Tibial artery (tissue), 4 donors: ENCODE results near the gene WDR13.

Source experiments
- DNase-seq, 2 donors: peaks; one replicate each; pipeline ENCODE4 v3.0.0-alpha.2; 2019
- H3K27ac ChIP-seq, 2 donors: fragments of 200-600 bp; sonication (generic) in 1 of 2; 1 replicate in 1 of 2; 2 replicates in 1 of 2; pipeline ENCODE4 v1.5.1; 2018 to 2019; ENCODE audit warnings: mild to moderate bottlenecking in 1 of 2
- H3K27me3 ChIP-seq, 2 donors: fragments of 200-600 bp; sonication (generic) in 1 of 2; one replicate each; pipeline versions ENCODE4 v1.5.1 to v1.6.0; 2016 to 2019
- H3K36me3 ChIP-seq, 3 donors: fragments of 200-600 bp; sonication (generic) in 2 of 3; one replicate each; pipeline ENCODE4 v1.5.1; 2016 to 2019; ENCODE audit warnings: mild to moderate bottlenecking in 2 of 3
- H3K4me1 ChIP-seq, 4 donors: fragments of 200-600 bp; sonication (generic) in 2 of 4; 1 replicate in 3 of 4; 2 replicates in 1 of 4; pipeline ENCODE4 v1.5.1; 2016 to 2019
- H3K4me3 ChIP-seq, 2 donors: fragments of 200-600 bp; sonication (generic) in 1 of 2; 1 replicate in 1 of 2; 2 replicates in 1 of 2; pipeline ENCODE4 v1.5.1; 2018 to 2019; ENCODE audit warnings: mild to moderate bottlenecking in 2 of 2
- H3K9me3 ChIP-seq, 3 donors: fragments of 200-600 bp; sonication (generic) in 1 of 3; one replicate each; pipeline ENCODE4 v1.5.1; 2016 to 2019
- CTCF ChIP-seq, 2 experiments: fragments of 200-600 bp in 1 of 2; fragments of 450-650 bp in 1 of 2; IDR thresholded peaks; one replicate each; pipeline ENCODE4 v1.5.1; 2017 to 2019; ENCODE audit warnings: antibody characterized with exemption in 2 of 2, mild to moderate bottlenecking in 1 of 2, moderate library complexity in 1 of 2
- intact Hi-C: fragments of 100-400 bp; cut with DNase I; formaldehyde crosslinking; loops from one replicate; pipeline ENCODE4 v1.15.0; 2023; ENCODE audit warnings: low total_unique reads

The WDR13 gene

GRCh38 chrX:48560681-48561080 is 36.6 kb upstream of the WDR13 start:
- no peak for DNase-seq
- no peaks in the 10 kb centered on the region for H3K4me1 ChIP-seq
- intact Hi-C loops, result no loop called here
- H3K27me3 ChIP-seq, result no peaks in the 10 kb centered on the region
- no peak for TF ChIP-seq CTCF (IDR thresholded peaks at IDR 0.05)
- peaks cover 0 to 68% (median 20%) of the 10 kb centered on the region in 3 donors for H3K36me3 ChIP-seq
- no peak overlapping the region for H3K4me3 ChIP-seq
- no peak overlapping the region for H3K27ac ChIP-seq
- H3K9me3 ChIP-seq, result no peaks in the 10 kb centered on the region

DNA sequence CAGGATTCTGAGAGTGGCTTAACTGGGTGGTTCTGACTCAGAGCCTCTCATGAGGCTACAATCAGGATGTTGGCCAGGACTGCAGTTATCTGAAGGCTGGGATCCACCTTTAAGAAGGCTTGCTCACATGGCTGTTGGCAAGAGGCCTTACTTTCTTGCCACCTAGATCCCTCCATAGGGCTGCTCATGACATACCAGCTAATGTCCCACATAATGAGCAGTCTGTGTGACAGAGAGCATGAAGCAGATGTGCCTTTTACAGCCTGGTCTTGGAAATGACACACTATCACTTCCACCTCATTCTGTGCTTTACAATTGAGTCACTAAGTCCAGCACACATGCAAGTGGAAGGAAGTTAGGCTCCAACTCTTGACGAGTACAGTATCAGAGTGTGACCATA is 27.3 kb upstream of the WDR13 start:
- DNase-seq, result no peak
- Histone ChIP-seq H3K4me1 (peaks cover 0 to under 1% (median 0%) of the 10 kb centered on the region in 4 donors), H3K4me3 (no peak overlapping the region), H3K27ac (no peak overlapping the region), H3K9me3 (no peaks in the 10 kb centered on the region), H3K36me3 (no peaks in the 10 kb centered on the region), H3K27me3 (no peaks in the 10 kb centered on the region)
- no peak for TF ChIP-seq CTCF (IDR thresholded peaks at IDR 0.05)
- intact Hi-C loops, result no loop called here

- Histone ChIP-seq H3K9me3 (no peaks in the 10 kb centered on the region), H3K27ac (peak overlapping the region; percentile 97 to 99), H3K4me1 (peaks cover 0 to 22% (median 14%) of the 10 kb centered on the region in 4 donors), H3K27me3 (no peaks in the 10 kb centered on the region), H3K36me3 (peaks cover 29 to 34% (median 31%) of the 10 kb centered on the region in 3 donors), H3K4me3 (peak overlapping the region; percentile 80 to 88)
- TF ChIP-seq CTCF (IDR thresholded peaks at IDR 0.05), result no peak
- intact Hi-C loops, result no loop called here
- peak; percentile 36 to 69 for DNase-seq
These were observed 23.5 kb upstream of the WDR13 start for GRCh38 chrX:48573690-48574269.

DNA sequence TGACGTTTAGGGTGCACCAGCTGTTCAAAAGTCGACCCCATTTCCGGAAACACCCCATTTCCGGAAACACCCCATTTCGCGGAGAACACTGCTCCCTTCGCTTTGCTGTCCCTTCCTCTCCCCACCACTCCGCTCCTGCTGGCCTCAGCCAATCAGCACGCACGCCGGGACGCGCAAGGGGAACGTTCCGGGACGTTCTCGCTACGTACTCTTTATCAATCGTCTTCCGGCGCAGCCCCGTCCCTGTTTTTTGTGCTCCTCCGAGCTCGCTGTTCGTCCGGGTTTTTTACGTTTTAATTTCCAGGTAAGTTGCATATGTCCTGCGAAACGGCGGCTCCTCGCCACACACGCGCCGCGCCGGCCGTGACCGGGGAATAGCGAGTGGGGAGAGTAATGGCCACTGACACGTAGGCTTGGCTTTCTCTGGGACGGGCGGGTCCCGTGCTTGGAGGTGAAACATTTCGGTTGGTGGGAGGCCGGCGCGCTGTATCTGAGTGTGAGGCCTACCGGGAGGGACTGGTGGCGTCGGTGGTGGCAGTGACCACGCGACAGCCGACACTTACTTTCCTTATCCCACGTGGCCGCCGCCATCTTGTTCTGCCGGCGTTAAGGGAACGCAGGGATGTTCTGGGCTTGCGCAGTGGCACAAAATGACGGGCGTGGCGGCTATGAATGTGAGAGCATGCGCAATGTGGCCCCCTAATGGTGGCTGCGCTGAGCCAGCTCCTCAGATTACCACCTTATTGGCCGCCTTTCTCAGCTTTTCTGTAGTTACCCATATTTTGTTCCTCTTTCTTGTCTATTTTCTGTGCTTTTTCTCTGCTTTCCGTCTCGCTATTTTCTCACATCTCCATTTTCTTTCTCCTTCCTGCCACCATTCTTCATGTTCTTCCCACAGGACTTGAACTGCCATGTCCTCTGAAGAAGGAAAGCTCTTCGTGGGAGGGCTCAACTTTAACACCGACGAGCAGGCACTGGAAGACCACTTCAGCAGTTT is 22.7 kb upstream of the WDR13 start, which contains the start of gene RBM3:
Gene RBM3 (plus strand): TSS at position 215 of the 997 bp plus-strand sequence. CDS start 697 bp downstream, at position 912.
- intact Hi-C loops, result no loop called here
- no peaks in the 10 kb centered on the region for H3K27me3 ChIP-seq
- H3K4me1 ChIP-seq, result peaks cover 0 to 22% (median 14%) of the 10 kb centered on the region in 4 donors
- TF ChIP-seq CTCF (IDR thresholded peaks at IDR 0.05), result peak; percentile 22 to 37
- peak; percentile 92 to 96 for DNase-seq
- no peaks in the 10 kb centered on the region for H3K9me3 ChIP-seq
- H3K36me3 ChIP-seq, result peaks cover 29 to 41% (median 39%) of the 10 kb centered on the region in 3 donors
- H3K27ac ChIP-seq, result peak within 1 kb of the TSS; percentile 97 to 99
- H3K4me3 ChIP-seq, result peak within 1 kb of the TSS; percentile 80 to 88

DNA sequence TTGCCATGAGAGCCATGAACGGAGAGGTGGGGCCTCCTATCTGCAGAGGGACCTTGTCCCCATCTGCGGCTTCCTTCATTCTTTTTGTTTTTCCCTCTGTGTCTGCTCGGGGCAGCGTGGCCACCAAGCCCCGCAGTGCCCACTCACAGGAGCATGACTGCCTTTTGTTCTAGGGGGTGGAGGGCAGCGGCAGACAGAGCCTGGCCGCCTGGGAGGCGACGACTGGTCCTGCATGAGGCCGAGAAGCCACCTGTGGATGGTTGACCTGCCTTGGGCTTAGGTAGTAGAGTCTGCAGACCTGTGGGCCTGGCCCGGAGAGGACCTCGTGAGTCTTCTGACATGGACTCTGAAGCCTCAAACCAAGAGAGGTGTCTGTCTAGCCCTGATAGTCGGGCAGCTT is 21.6 kb upstream of the WDR13 start:
- H3K27me3 ChIP-seq, result no peaks in the 10 kb centered on the region
- peak overlapping the region; percentile 97 to 99 for H3K27ac ChIP-seq
- no peak for TF ChIP-seq CTCF (IDR thresholded peaks at IDR 0.05)
- peak overlapping the region; percentile 80 to 88 for H3K4me3 ChIP-seq
- peaks cover 0 to 22% (median 14%) of the 10 kb centered on the region in 4 donors for H3K4me1 ChIP-seq
- intact Hi-C loops, result no loop called here
- DNase-seq, result no peak
- no peaks in the 10 kb centered on the region for H3K9me3 ChIP-seq
- peaks cover 29 to 41% (median 39%) of the 10 kb centered on the region in 3 donors for H3K36me3 ChIP-seq
